Transverse colon (tissue), 4 donors: Measurements from ENCODE around the gene FAM131C. TPM values are rescaled to one million over a fixed set of nuclear protein-coding genes. Genes with fewer than 3 reads are reported as not detected.

Experiments used
- DNase-seq: peaks from one replicate; pipeline ENCODE4 v3.0.0-alpha.2; 2019
- H3K27ac ChIP-seq, 4 donors: fragments of 200-600 bp; sonication (generic); 2 replicates each; pipeline ENCODE4 v1.5.1; 2016 to 2018; ENCODE audit warnings: inconsistent platforms in 4 of 4
- H3K27me3 ChIP-seq: fragments of 200-600 bp; sonication (generic); 2 replicates; pipeline ENCODE4 v1.5.1; 2017; ENCODE audit warnings: inconsistent platforms
- H3K36me3 ChIP-seq, 4 donors: fragments of 200-600 bp; sonication (generic); 2 replicates each; pipeline ENCODE4 v1.5.1; 2017 to 2019; ENCODE audit warnings: inconsistent platforms in 4 of 4
- H3K4me1 ChIP-seq, 4 donors: fragments of 200-600 bp; sonication (generic); 2 replicates each; pipeline ENCODE4 v1.5.1; 2017 to 2020; ENCODE audit warnings: inconsistent platforms in 4 of 4
- H3K4me3 ChIP-seq, 4 donors: fragments of 200-600 bp; sonication (generic); 1 replicate in 1 of 4; 2 replicates in 3 of 4; pipeline versions ENCODE4 v1.5.1 to v1.6.1; 2017 to 2019; ENCODE audit warnings: inconsistent platforms in 4 of 4
- H3K9me3 ChIP-seq, 2 donors: fragments of 200-600 bp; sonication (generic); 2 replicates each; pipeline ENCODE4 v1.5.1; 2017 to 2019; ENCODE audit warnings: inconsistent platforms in 2 of 2
- EP300 ChIP-seq: sonication (generic); formaldehyde crosslinking; IDR thresholded peaks from one replicate; pipeline ENCODE4 v1.6.1; 2017; ENCODE audit warnings: antibody characterized with exemption, low read depth
- POLR2A ChIP-seq: fragments of 450-650 bp; IDR thresholded peaks from one replicate; pipeline ENCODE4 v1.6.1; 2016; ENCODE audit warnings: antibody characterized with exemption, mild to moderate bottlenecking, moderate library complexity
- POLR2AphosphoS5 ChIP-seq, 3 donors: sonication (generic); formaldehyde crosslinking; IDR thresholded peaks; one replicate each; pipeline ENCODE4 v1.6.1; 2016; ENCODE audit warnings: antibody characterized with exemption in 3 of 3
- WGBS, 2 donors: methylation state at CpG; one replicate each; pipeline ENCODE4 v1.1.5; 2018; ENCODE audit warnings: low coverage in 1 of 2; 5-methylcytosine and 5-hydroxymethylcytosine counted together
- in situ Hi-C, 4 donors: fragments of 200-750 bp; cut with MboI; loops; one replicate each; pipeline versions ENCODE4 v1.15.0 to v1.15.1; 2017; ENCODE audit warnings: low sequenced_read_pairs in 3 of 4, low pct_ligation_motif_present in 1 of 4, low pct_unique_long_range_greater_than_20kb in 1 of 4
- intact Hi-C: fragments of 100-400 bp; cut with DNase I; formaldehyde crosslinking; loops from one replicate; pipeline ENCODE4 v1.15.1; 2023; ENCODE audit warnings: low total_unique reads
- total RNA-seq, 4 donors: library from RNA; depleted of rRNA; stranded (reverse); fragments of >200 nt; gene quantifications; one replicate each; pipeline ENCODE4 v1.1.0, GENCODE V29; 2016
- TF ChIP-seq, protein P1 (sequence below), 5 experiments: fragments of 200-600 bp in 3 of 5; fragments of 450-650 bp in 2 of 5; sonication (generic) in 3 of 5; IDR thresholded peaks; 1 replicate in 2 of 5; 2 replicates in 3 of 5; pipeline ENCODE4 v1.5.1; 2016 to 2017; ENCODE audit warnings: antibody characterized with exemption in 5 of 5, inconsistent platforms in 3 of 5, mild to moderate bottlenecking in 2 of 5, moderate library complexity in 1 of 5

The FAM131C gene
- total RNA-seq, 4 donors from 2014 or later, result 1.2 TPM; not detected in 3

- DNase-seq, result no peak
- Histone ChIP-seq H3K27ac (no peak overlapping the region), H3K4me1 (no peaks in the 10 kb centered on the region), H3K4me3 (no peak overlapping the region), H3K27me3 (no peaks in the 10 kb centered on the region), H3K9me3 (no peaks in the 10 kb centered on the region), H3K36me3 (no peaks in the 10 kb centered on the region)
- 82% methylated on average over 5 of the region's 5 CpGs; no CpG with 5 or more reads in 1 of the 2 donors for WGBS, 2 donors
- TF ChIP-seq POLR2A (no peak), EP300 (no peak), POLR2AphosphoS5 (IDR thresholded peaks at IDR 0.05) (no peak)
- TF ChIP-seq, protein P1, sequence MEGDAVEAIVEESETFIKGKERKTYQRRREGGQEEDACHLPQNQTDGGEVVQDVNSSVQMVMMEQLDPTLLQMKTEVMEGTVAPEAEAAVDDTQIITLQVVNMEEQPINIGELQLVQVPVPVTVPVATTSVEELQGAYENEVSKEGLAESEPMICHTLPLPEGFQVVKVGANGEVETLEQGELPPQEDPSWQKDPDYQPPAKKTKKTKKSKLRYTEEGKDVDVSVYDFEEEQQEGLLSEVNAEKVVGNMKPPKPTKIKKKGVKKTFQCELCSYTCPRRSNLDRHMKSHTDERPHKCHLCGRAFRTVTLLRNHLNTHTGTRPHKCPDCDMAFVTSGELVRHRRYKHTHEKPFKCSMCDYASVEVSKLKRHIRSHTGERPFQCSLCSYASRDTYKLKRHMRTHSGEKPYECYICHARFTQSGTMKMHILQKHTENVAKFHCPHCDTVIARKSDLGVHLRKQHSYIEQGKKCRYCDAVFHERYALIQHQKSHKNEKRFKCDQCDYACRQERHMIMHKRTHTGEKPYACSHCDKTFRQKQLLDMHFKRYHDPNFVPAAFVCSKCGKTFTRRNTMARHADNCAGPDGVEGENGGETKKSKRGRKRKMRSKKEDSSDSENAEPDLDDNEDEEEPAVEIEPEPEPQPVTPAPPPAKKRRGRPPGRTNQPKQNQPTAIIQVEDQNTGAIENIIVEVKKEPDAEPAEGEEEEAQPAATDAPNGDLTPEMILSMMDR (IDR thresholded peaks at IDR 0.05), result no peak
- intact Hi-C loops, result no loop called here
- in situ Hi-C loops, result loop anchor here in 1 of 4 donors (25.0 kb wide), 1 partner anchor 272 kb away; the partner anchor contains the start of genes FBXO42 and SZRD1
Measured at GRCh38 chr1:16090076-16090826, 16.8 kb upstream of the FAM131C start.

DNA sequence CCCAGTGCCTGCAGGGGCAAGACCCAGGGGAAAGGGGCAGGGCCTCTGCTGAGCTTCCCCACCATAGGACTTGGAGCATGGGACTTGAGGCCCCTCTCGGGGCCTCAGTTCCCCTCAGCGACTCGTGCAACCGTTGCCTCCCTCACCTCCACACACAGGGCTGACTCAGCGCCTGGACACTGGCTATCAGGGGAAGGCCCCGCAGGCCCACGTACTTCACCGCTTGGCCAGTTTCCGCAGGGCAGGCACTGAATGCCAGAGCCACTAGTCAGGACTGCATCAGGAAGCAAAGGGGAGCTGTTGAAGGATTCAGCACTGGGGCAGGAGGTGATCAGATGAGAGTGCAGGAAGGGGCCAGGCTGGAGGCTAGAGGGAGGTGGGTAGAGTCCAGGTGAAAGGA lies 15.5 kb upstream of the FAM131C start:
- in situ Hi-C loops (loop anchor here in 2 of 4 donors (10.0 to 25.0 kb wide), 2 partner anchors 273 to 276 kb away; partner anchors contain the start of genes SZRD1 (in 2 of the 2) and FBXO42 (in 1 of the 2)), intact Hi-C loops (no loop called here)
- H3K27me3 ChIP-seq, result no peaks in the 10 kb centered on the region
- WGBS, 2 donors, result 86% methylated on average over 9 of the region's 9 CpGs; no CpG with 5 or more reads in 1 of the 2 donors
- no peaks in the 10 kb centered on the region for H3K4me1 ChIP-seq
- no peaks in the 10 kb centered on the region for H3K36me3 ChIP-seq
- no peak for TF ChIP-seq EP300
- no peak for TF ChIP-seq POLR2A
- TF ChIP-seq, protein P1 (IDR thresholded peaks at IDR 0.05), result no peak
- TF ChIP-seq POLR2AphosphoS5 (IDR thresholded peaks at IDR 0.05), result no peak
- no peaks in the 10 kb centered on the region for H3K9me3 ChIP-seq
- no peak for DNase-seq
- no peak overlapping the region for H3K27ac ChIP-seq
- no peak overlapping the region for H3K4me3 ChIP-seq

- Histone ChIP-seq H3K36me3 (no peaks in the 10 kb centered on the region), H3K4me1 (peaks cover 0 to 4% (median under 1%) of the 10 kb centered on the region in 4 donors), H3K4me3 (no peak overlapping the region), H3K9me3 (no peaks in the 10 kb centered on the region), H3K27me3 (no peaks in the 10 kb centered on the region), H3K27ac (no peak overlapping the region)
- in situ Hi-C loops, result loop anchor here in 2 of 4 donors (10.0 to 25.0 kb wide), 2 partner anchors 274 to 276 kb away; partner anchors contain the start of genes SZRD1 (in 2 of the 2) and FBXO42 (in 1 of the 2)
- 85% methylated on average over 17 of the region's 17 CpGs; no CpG with 5 or more reads in 1 of the 2 donors for WGBS, 2 donors
- TF ChIP-seq, protein P1 (IDR thresholded peaks at IDR 0.05), result no peak
- TF ChIP-seq EP300 (no peak), POLR2AphosphoS5 (IDR thresholded peaks at IDR 0.05) (no peak), POLR2A (no peak)
- intact Hi-C loops, result no loop called here
- DNase-seq, result no peak
Measured at GRCh38 chr1:16088351-16088911, 15.0 kb upstream of the FAM131C start.

DNA sequence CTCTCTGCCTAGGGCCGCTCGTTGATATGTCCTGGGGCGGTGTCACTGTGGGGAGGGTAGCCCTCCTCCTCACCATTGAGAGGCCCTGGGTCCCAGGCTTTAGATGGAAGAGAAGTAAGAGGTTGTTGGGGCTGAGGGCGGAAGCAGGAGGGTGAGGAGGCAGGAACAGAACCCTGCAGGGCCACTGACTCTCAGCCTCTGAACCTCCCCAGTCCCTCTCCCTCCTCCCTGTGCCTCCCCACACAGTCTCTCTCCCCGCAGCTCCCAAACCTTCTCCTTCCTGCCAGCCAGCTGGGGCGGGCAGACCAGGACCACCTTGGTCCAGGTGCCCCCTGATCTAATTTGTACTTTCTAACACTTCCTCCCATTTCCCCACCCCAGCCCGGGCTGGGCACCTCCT lies 14.3 kb upstream of the FAM131C start:
- H3K9me3 ChIP-seq, result no peaks in the 10 kb centered on the region
- no peak for DNase-seq
- intact Hi-C loops, result no loop called here
- in situ Hi-C loops, result loop anchor here in 2 of 4 donors (10.0 to 25.0 kb wide), 2 partner anchors 275 to 277 kb away; partner anchors contain the start of genes SZRD1 (in 2 of the 2) and FBXO42 (in 1 of the 2)
- TF ChIP-seq, protein P1 (IDR thresholded peaks at IDR 0.05), result no peak
- no peak for TF ChIP-seq EP300
- no peak for TF ChIP-seq POLR2A
- no peak for TF ChIP-seq POLR2AphosphoS5 (IDR thresholded peaks at IDR 0.05)
- no peak overlapping the region for H3K27ac ChIP-seq
- H3K4me1 ChIP-seq, result peaks cover 2 to 11% (median 4%) of the 10 kb centered on the region in 4 donors
- WGBS, 2 donors, result 64 to 100% methylated on average over 1 to 7 of the region's 7 CpGs
- no peaks in the 10 kb centered on the region for H3K36me3 ChIP-seq
- no peaks in the 10 kb centered on the region for H3K27me3 ChIP-seq
- H3K4me3 ChIP-seq, result no peak overlapping the region
